ENCODE results near the gene RTKN2. TPM values are rescaled to one million over a fixed set of nuclear protein-coding genes. Genes with fewer than 3 reads are reported as not detected.

The RTKN2 gene
- polyA plus RNA-seq, 3 donors, result 0.07 to 0.08 TPM; not detected in 1

GRCh38 chr10:62225362-62225761 lies 43.3 kb downstream of the RTKN2 start:
- Histone ChIP-seq H4K20me1 (ENCODE audit: insufficient read depth, low read length) (no peaks in the 10 kb centered on the region), H3K4me3 (replicated peaks in 1 of 3; ENCODE audit: low read depth in 2 of 3, low read length in 3 of 3) (no peak overlapping the region), H3K79me2 (ENCODE audit: insufficient read depth, low read length) (no peaks in the 10 kb centered on the region), H3K27ac (ENCODE audit: low read depth in 1 of 2, low read length in 2 of 2) (no peak overlapping the region), H3K9ac (ENCODE audit: insufficient read depth, low read length, poor library complexity, severe bottlenecking) (no peak overlapping the region), H3K36me3 (replicated peaks in 1 of 2; ENCODE audit: control insufficient read depth in 1 of 2, insufficient read depth in 2 of 2, low read length in 2 of 2) (no peaks in the 10 kb centered on the region), H3K9me3 (replicated peaks in 1 of 2; ENCODE audit: control insufficient read depth in 1 of 2, insufficient read depth in 1 of 2, low read length in 2 of 2) (no peaks in the 10 kb centered on the region), H2AFZ (ENCODE audit: insufficient read depth, low read depth, low read length, poor library complexity, severe bottlenecking) (no peak overlapping the region), H3K27me3 (ENCODE audit: control insufficient read depth in 2 of 2, insufficient read depth in 2 of 2, low read length in 2 of 2) (no peaks in the 10 kb centered on the region), H3K4me2 (replicated peaks; ENCODE audit: extremely low read depth, low read length, poor library complexity, severe bottlenecking) (no peak overlapping the region), H3K4me1 (ENCODE audit: control insufficient read depth in 1 of 2, insufficient read depth in 2 of 2, low read length in 2 of 2) (no peaks in the 10 kb centered on the region)
- WGBS (ENCODE audit: insufficient coverage), result no CpG with 5 or more reads among the region's 3 CpGs
- Mint-ChIP-seq H3K4me1 (no peaks in the 10 kb centered on the region), H3K27me3 (ENCODE audit: low read depth in 3 of 3) (no peaks in the 10 kb centered on the region), H3K36me3 (no peaks in the 10 kb centered on the region), H3K4me3 (no peak overlapping the region), H3K27ac (no peak overlapping the region), H3K9me3 (peaks cover 0 to 4% (median 0%) of the 10 kb centered on the region in 7 donors)
- intact Hi-C loops (cut with micrococcal nuclease), result no loop called here
- no peak for TF ChIP-seq CTCF (IDR thresholded peaks at IDR 0.05)
- DNase-seq, result no peak

- no peak for TF ChIP-seq CTCF (IDR thresholded peaks at IDR 0.05)
- no peak overlapping the region for H3K9ac ChIP-seq (ENCODE audit: insufficient read depth, low read length, poor library complexity, severe bottlenecking)
- no peaks in the 10 kb centered on the region for H3K27me3 ChIP-seq (ENCODE audit: control insufficient read depth in 2 of 2, insufficient read depth in 2 of 2, low read length in 2 of 2)
- no peaks in the 10 kb centered on the region for H3K36me3 Mint-ChIP-seq
- peak overlapping the region in 1 of 7 donors; percentile 17 for H3K27ac Mint-ChIP-seq
- H3K4me2 ChIP-seq (replicated peaks; ENCODE audit: extremely low read depth, low read length, poor library complexity, severe bottlenecking), result no peak overlapping the region
- no peak overlapping the region for H2AFZ ChIP-seq (ENCODE audit: insufficient read depth, low read depth, low read length, poor library complexity, severe bottlenecking)
- WGBS (ENCODE audit: insufficient coverage), result 100% methylated on average over 1 of the region's 1 CpG
- no peak overlapping the region for H3K4me3 ChIP-seq (replicated peaks in 1 of 3; ENCODE audit: low read depth in 2 of 3, low read length in 3 of 3)
- H3K9me3 Mint-ChIP-seq, result peaks cover 0 to 4% (median 0%) of the 10 kb centered on the region in 7 donors
- no peaks in the 10 kb centered on the region for H3K79me2 ChIP-seq (ENCODE audit: insufficient read depth, low read length)
- no peaks in the 10 kb centered on the region for H3K27me3 Mint-ChIP-seq (ENCODE audit: low read depth in 3 of 3)
- H3K4me3 Mint-ChIP-seq, result no peak overlapping the region
- intact Hi-C loops (cut with micrococcal nuclease), result no loop called here
- DNase-seq, result no peak
- H3K36me3 ChIP-seq (replicated peaks in 1 of 2; ENCODE audit: control insufficient read depth in 1 of 2, insufficient read depth in 2 of 2, low read length in 2 of 2), result no peaks in the 10 kb centered on the region
- no peak overlapping the region for H3K27ac ChIP-seq (ENCODE audit: low read depth in 1 of 2, low read length in 2 of 2)
- no peaks in the 10 kb centered on the region for H3K4me1 Mint-ChIP-seq
- no peaks in the 10 kb centered on the region for H3K9me3 ChIP-seq (replicated peaks in 1 of 2; ENCODE audit: control insufficient read depth in 1 of 2, insufficient read depth in 1 of 2, low read length in 2 of 2)
- H4K20me1 ChIP-seq (ENCODE audit: insufficient read depth, low read length), result no peaks in the 10 kb centered on the region
- no peaks in the 10 kb centered on the region for H3K4me1 ChIP-seq (ENCODE audit: control insufficient read depth in 1 of 2, insufficient read depth in 2 of 2, low read length in 2 of 2)
Observed at GRCh38 chr10:62224606-62225005, 44.0 kb downstream of the RTKN2 start.

Measured in CD14-positive monocyte (primary cell).